HEK293 (cell line): ENCODE data around the gene APOBEC4.

ENCODE experiments used
- CTCF ChIA-PET: fragments of 350-600 bp; formaldehyde crosslinking; extraction: SDS; loops from one replicate; lab custom pipeline; 2021; ENCODE audit warnings: antibody characterized with exemption; lab: Yijun Ruan, JAX
- POLR2A ChIA-PET: fragments of 300-600 bp; formaldehyde crosslinking; extraction: SDS; loops from one replicate; lab custom pipeline; 2020; ENCODE audit warnings: antibody characterized with exemption, inconsistent platforms; lab: Yijun Ruan, JAX
- H3K27ac ChIP-seq: fragments of 200-500 bp; sonication (Bioruptor generic); 2 replicates; pipeline ENCODE4 v1.5.1; 2014; ENCODE audit warnings: low read depth, low read length, control low read depth, inconsistent platforms; ENCODE audit errors: extremely low read depth
- H3K36me3 ChIP-seq, 2 experiments: fragments of 200-500 bp in 1 of 2; sonication (Bioruptor generic) in 1 of 2; 1 replicate in 1 of 2; 2 replicates in 1 of 2; pipeline ENCODE4 v1.5.1; 2014 to 2017; ENCODE audit warnings: inconsistent platforms in 2 of 2, low read length in 2 of 2; ENCODE audit not compliant: control insufficient read depth in 2 of 2, insufficient read depth in 1 of 2
- H3K4me1 ChIP-seq: fragments of 200-500 bp; sonication (Bioruptor generic); 2 replicates; pipeline ENCODE4 v1.5.1; 2014; ENCODE audit warnings: mild to moderate bottlenecking, low read length, inconsistent platforms; ENCODE audit not compliant: control insufficient read depth, insufficient read depth
- H3K4me3 ChIP-seq: 2 replicates; pipeline ENCODE4 v1.5.1; 2011; ENCODE audit warnings: low read depth, mild to moderate bottlenecking, control low read depth, low read length, moderate library complexity
- H3K9me3 ChIP-seq: fragments of 200-500 bp; sonication (Bioruptor generic); 2 replicates; pipeline ENCODE4 v1.5.1; 2014; ENCODE audit warnings: low read depth, low read length, inconsistent platforms; ENCODE audit not compliant: control insufficient read depth, insufficient read depth
- BCL11A ChIP-seq: fragments of 450-650 bp; formaldehyde crosslinking; IDR thresholded peaks from 2 replicates; pipeline ENCODE4 v1.5.1; 2016; ENCODE audit warnings: low read depth, missing biosample characterization, missing genetic modification characterization
- CTCF ChIP-seq: fragments of 450-650 bp; formaldehyde crosslinking; IDR thresholded peaks from 2 replicates; pipeline ENCODE4 v1.5.1; 2016; ENCODE audit warnings: missing biosample characterization, missing genetic modification characterization
- PRDM1 ChIP-seq: fragments of 450-650 bp; formaldehyde crosslinking; IDR thresholded peaks from 2 replicates; pipeline ENCODE4; 2016; ENCODE audit warnings: missing biosample characterization, missing genetic modification characterization
- PRDM6 ChIP-seq: fragments of 450-650 bp; formaldehyde crosslinking; IDR thresholded peaks from 2 replicates; pipeline ENCODE4 v1.5.1; 2017; ENCODE audit warnings: missing biosample characterization, missing genetic modification characterization
- ZBTB17 ChIP-seq: fragments of 450-650 bp; formaldehyde crosslinking; IDR thresholded peaks from 2 replicates; pipeline ENCODE4 v1.5.1; 2016; ENCODE audit warnings: missing biosample characterization, missing genetic modification characterization
- ZNF112 ChIP-seq: fragments of 450-650 bp; formaldehyde crosslinking; IDR thresholded peaks from 2 replicates; pipeline ENCODE4 v1.5.0; 2017; ENCODE audit warnings: missing biosample characterization, missing genetic modification characterization
- ZNF132 ChIP-seq: fragments of 450-650 bp; formaldehyde crosslinking; IDR thresholded peaks from 2 replicates; pipeline ENCODE4 v1.5.1; 2017; ENCODE audit warnings: missing biosample characterization, missing genetic modification characterization, borderline replicate concordance
- ZNF335 ChIP-seq: fragments of 450-650 bp; formaldehyde crosslinking; conservative IDR thresholded peaks from 2 replicates; pipeline ENCODE4 v1.5.1; 2016; ENCODE audit warnings: missing biosample characterization, missing genetic modification characterization
- ZNF354C ChIP-seq: fragments of 450-650 bp; formaldehyde crosslinking; IDR thresholded peaks from 2 replicates; pipeline ENCODE4 v1.5.1; 2016; ENCODE audit warnings: missing biosample characterization, missing genetic modification characterization, low read depth, borderline replicate concordance
- ZNF366 ChIP-seq: fragments of 450-650 bp; formaldehyde crosslinking; conservative IDR thresholded peaks from 2 replicates; pipeline ENCODE4 v1.5.1; 2016; ENCODE audit warnings: missing biosample characterization, missing genetic modification characterization
- ZNF394 ChIP-seq: fragments of 450-650 bp; formaldehyde crosslinking; IDR thresholded peaks from 2 replicates; pipeline ENCODE4 v1.5.1; 2016; ENCODE audit warnings: missing biosample characterization, missing genetic modification characterization, mild to moderate bottlenecking, moderate library complexity, borderline replicate concordance
- ZNF449 ChIP-seq: fragments of 450-650 bp; formaldehyde crosslinking; IDR thresholded peaks from 2 replicates; pipeline ENCODE4 v1.5.1; 2017; ENCODE audit warnings: missing biosample characterization, mild to moderate bottlenecking, missing genetic modification characterization, moderate library complexity
- ZNF585B ChIP-seq: fragments of 450-650 bp; formaldehyde crosslinking; IDR thresholded peaks from 2 replicates; pipeline ENCODE4 v1.5.1; 2016; ENCODE audit warnings: missing biosample characterization, missing genetic modification characterization
- ZNF623 ChIP-seq: fragments of 450-650 bp; formaldehyde crosslinking; IDR thresholded peaks from 2 replicates; pipeline ENCODE4 v1.5.1; 2016; ENCODE audit warnings: missing biosample characterization, missing genetic modification characterization
- ZNF629 ChIP-seq: fragments of 450-650 bp; formaldehyde crosslinking; IDR thresholded peaks from 2 replicates; pipeline ENCODE4 v1.5.1; 2017; ENCODE audit warnings: missing biosample characterization, missing genetic modification characterization
- ZNF654 ChIP-seq: fragments of 450-650 bp; formaldehyde crosslinking; IDR thresholded peaks from 2 replicates; pipeline ENCODE4 v1.5.1; 2016; ENCODE audit warnings: low read depth, missing biosample characterization, missing genetic modification characterization
- ZXDB ChIP-seq: fragments of 450-650 bp; formaldehyde crosslinking; IDR thresholded peaks from 2 replicates; pipeline ENCODE4 v1.5.1; 2016; ENCODE audit warnings: missing biosample characterization, missing genetic modification characterization

APOBEC4 gene

GRCh38 chr1:183634429-183635065 is 18.6 kb downstream of the APOBEC4 start:
- Histone ChIP-seq H3K27ac (peak overlapping the region; percentile 59), H3K4me1 (peaks cover 14% of the 10 kb centered on the region; the same call in 1 of the 2 replicates), H3K9me3 (no peaks in the 10 kb centered on the region), H3K36me3 (peaks cover 7 to 18% of the 10 kb centered on the region in 2 experiments; a peak in 2 of 3 replicates), H3K4me3 (peak overlapping the region; percentile 86)
- POLR2A ChIA-PET, result interaction anchor here (0.6 to 1.5 kb wide), 4 partner anchors 162 to 1427 kb away, joined by 3 to 4 read pairs (median 4); partner anchors contain the start of genes SMG7 and TSEN15
- CTCF ChIA-PET, result interaction anchor here (0.6 to 1.6 kb wide), 6 partner anchors 8 to 672 kb away, joined by 3 to 6 read pairs (median 4); no protein-coding TSS in a partner anchor
- TF ChIP-seq ZNF585B (tag by site-specific recombination) (no peak), PRDM6 (0 out of 2 replicates have a peak, but pooled peaks have one; percentile 26), ZNF394 (tag by site-specific recombination) (no peak)

- Histone ChIP-seq H3K4me1 (peaks cover 14% of the 10 kb centered on the region; the same call in 1 of the 2 replicates), H3K36me3 (peaks cover 11 to 25% of the 10 kb centered on the region in 2 experiments; a peak in 2 of 3 replicates), H3K27ac (peak overlapping the region; percentile 26; the same call in 1 of the 2 replicates), H3K9me3 (no peaks in the 10 kb centered on the region), H3K4me3 (peak overlapping the region; percentile 86)
- POLR2A ChIA-PET, result interaction anchor here (0.7 kb wide), 1 partner anchor 418 kb away, joined by 3 read pairs; the partner anchor contains the start of gene TSEN15
- CTCF ChIA-PET, result interaction anchor here (0.5 to 1.6 kb wide), 6 partner anchors 8 to 671 kb away, joined by 3 to 4 read pairs (median 4); no protein-coding TSS in a partner anchor
- TF ChIP-seq ZNF354C (tag by site-specific recombination) (no peak), PRDM1 (peak; percentile 78; the same call in 1 of the 2 replicates), ZNF132 (no peak), ZNF623 (tag by site-specific recombination) (no peak), ZXDB (tag by site-specific recombination) (no peak), ZBTB17 (tag by site-specific recombination) (peak; percentile 50; the same call in 1 of the 2 replicates), BCL11A (no peak), ZNF654 (no peak), ZNF629 (tag by site-specific recombination) (no peak), ZNF366 (peak; percentile 45; the same call in 1 of the 2 replicates), ZNF449 (tag by site-specific recombination) (0 out of 2 replicates have a peak, but pooled peaks have one; percentile 8), CTCF (tag by site-specific recombination) (peak; percentile 49; the same call in 1 of the 2 replicates), ZNF394 (tag by site-specific recombination) (peak; percentile 88), ZNF112 (tag by site-specific recombination) (no peak), ZNF335 (peak; percentile 27; the same call in 1 of the 2 replicates)
Observed at GRCh38 chr1:183633676-183634343, 19.3 kb downstream of the APOBEC4 start.
